Loucy (cell line): ENCODE data around the gene ZNF304.
A peak's percentile ranks its signal among the peaks of the same experiment; 100 is the strongest.

ENCODE experiments used
- CTCF ChIP-seq: fragments of 200-600 bp; sonication (generic); conservative IDR thresholded peaks from 2 replicates; pipeline ENCODE4 v1.5.1; 2014; ENCODE audit warnings: mild to moderate bottlenecking, antibody characterized with exemption, low read length
- EZH2phosphoT487 ChIP-seq: fragments of 200-600 bp; IDR thresholded peaks from 2 replicates; pipeline ENCODE4 v1.6.1; 2018; ENCODE audit warnings: antibody characterized with exemption, mild to moderate bottlenecking, moderate library complexity, borderline replicate concordance

DNA sequence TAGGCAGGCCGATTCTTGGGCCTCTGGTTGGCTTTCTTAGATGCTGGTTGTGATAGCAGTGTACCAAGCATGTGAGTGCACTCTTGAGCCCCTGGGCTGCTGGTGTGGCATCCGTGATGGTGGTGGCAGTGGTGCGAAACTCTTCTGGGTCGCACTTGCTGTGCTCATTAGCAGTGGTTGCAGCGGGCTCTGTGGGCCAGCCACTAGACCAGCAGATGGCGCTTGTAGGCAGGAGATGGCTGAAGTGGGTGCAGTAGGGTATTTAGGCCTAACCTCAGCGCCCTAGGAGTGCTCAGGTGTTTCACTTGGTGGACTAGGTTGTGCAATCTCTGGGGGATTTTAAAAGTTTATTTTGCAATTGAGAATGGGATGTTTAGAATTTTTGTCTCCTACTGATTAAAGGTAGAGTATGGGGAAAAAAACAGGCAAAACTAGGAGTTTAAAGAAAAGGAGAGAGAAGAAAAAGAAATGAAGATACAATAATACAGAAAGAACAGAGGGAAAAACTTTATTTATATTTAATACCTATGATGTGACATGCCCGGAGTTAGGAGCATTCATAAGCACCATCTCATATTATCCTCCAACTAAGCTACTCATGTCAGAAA lies 55.5 kb downstream of the ZNF304 start:
- TF ChIP-seq CTCF: peak; percentile 85
- no peak for TF ChIP-seq EZH2phosphoT487
